MG63 (cell line): ENCODE data around the gene PRRT1B. TPM values are rescaled to one million over a fixed set of nuclear protein-coding genes. Genes with fewer than 3 reads are reported as not detected.
A peak's percentile ranks its signal among the peaks of the same experiment; 100 is the strongest.

ENCODE experiments used
- DNase-seq: peaks from one replicate; pipeline ENCODE4 v3.0.0-alpha.2; 2020
- H3K27me3 ChIP-seq: fragments of 250-450 bp; sonication (Bioruptor Pico); 2 replicates; pipeline ENCODE4 v1.5.1; 2020; ENCODE audit warnings: mild to moderate bottlenecking, moderate library complexity
- H3K36me3 ChIP-seq: fragments of 250-450 bp; sonication (Bioruptor Pico); 2 replicates; pipeline ENCODE4 v1.5.1; 2020; ENCODE audit warnings: mild to moderate bottlenecking, moderate library complexity
- H3K4me3 ChIP-seq: fragments of 250-450 bp; sonication (Bioruptor Pico); 2 replicates; pipeline ENCODE4 v1.5.1; 2020; ENCODE audit warnings: mild to moderate bottlenecking, moderate library complexity
- H3K9me3 ChIP-seq: fragments of 250-450 bp; sonication (Bioruptor Pico); 2 replicates; pipeline ENCODE4 v1.5.1; 2020; ENCODE audit warnings: mild to moderate bottlenecking, moderate library complexity
- total RNA-seq: library from RNA; depleted of rRNA; stranded (reverse); fragments of >200 nt; shearing (Covaris generic); gene quantifications from 2 replicates; pipeline ENCODE4 v1.2.3, GENCODE V29; 2014; ENCODE audit warnings: low replicate concordance

PRRT1B gene
- total RNA-seq, 1 experiment from 2014 or later = not detected

GRCh38 chr9:131517761-131518190 lies 27.5 kb upstream of the PRRT1B start:
- Histone ChIP-seq H3K36me3 (peaks cover 49% of the 10 kb centered on the region), H3K9me3 (no peaks in the 10 kb centered on the region), H3K27me3 (no peaks in the 10 kb centered on the region), H3K4me3 (no peak overlapping the region)
- no peak for DNase-seq

- peaks cover 51% of the 10 kb centered on the region for H3K36me3 ChIP-seq
These were observed 26.8 kb upstream of the PRRT1B start for GRCh38 chr9:131518553-131518952.

GRCh38 chr9:131520503-131520902 lies 24.8 kb upstream of the PRRT1B start:
- no peak overlapping the region for H3K4me3 ChIP-seq
- DNase-seq = no peak
- H3K9me3 ChIP-seq = no peaks in the 10 kb centered on the region
- no peaks in the 10 kb centered on the region for H3K27me3 ChIP-seq
- H3K36me3 ChIP-seq = peaks cover 53% of the 10 kb centered on the region

More at GRCh38 chr9:131518553-131518952, 26.8 kb upstream of the PRRT1B start:
- Histone ChIP-seq H3K9me3 (no peaks in the 10 kb centered on the region), H3K27me3 (no peaks in the 10 kb centered on the region), H3K4me3 (no peak overlapping the region)
- DNase-seq = no peak

- DNase-seq = no peak
These were observed 24.1 kb upstream of the PRRT1B start for GRCh38 chr9:131521203-131521602.

GRCh38 chr9:131521822-131522221 lies 23.5 kb upstream of the PRRT1B start:
- H3K36me3 ChIP-seq = peaks cover 47% of the 10 kb centered on the region
- H3K27me3 ChIP-seq = no peaks in the 10 kb centered on the region
- no peak overlapping the region for H3K4me3 ChIP-seq
- DNase-seq = no peak
- H3K9me3 ChIP-seq = no peaks in the 10 kb centered on the region

More at GRCh38 chr9:131521203-131521602, 24.1 kb upstream of the PRRT1B start:
- Histone ChIP-seq H3K9me3 (no peaks in the 10 kb centered on the region), H3K36me3 (peaks cover 53% of the 10 kb centered on the region), H3K27me3 (no peaks in the 10 kb centered on the region), H3K4me3 (no peak overlapping the region)

GRCh38 chr9:131522257-131523085 lies 22.9 kb upstream of the PRRT1B start:
- H3K36me3 ChIP-seq = peaks cover 47% of the 10 kb centered on the region
- no peak overlapping the region for H3K4me3 ChIP-seq
- no peak for DNase-seq
- no peaks in the 10 kb centered on the region for H3K27me3 ChIP-seq
- H3K9me3 ChIP-seq = no peaks in the 10 kb centered on the region

GRCh38 chr9:131523086-131523388 lies 22.3 kb upstream of the PRRT1B start:
- Histone ChIP-seq H3K9me3 (no peaks in the 10 kb centered on the region), H3K36me3 (peaks cover 47% of the 10 kb centered on the region), H3K4me3 (no peak overlapping the region), H3K27me3 (no peaks in the 10 kb centered on the region)
- no peak for DNase-seq

- no peaks in the 10 kb centered on the region for H3K27me3 ChIP-seq
- no peak overlapping the region for H3K4me3 ChIP-seq
- DNase-seq = no peak
- peaks cover 48% of the 10 kb centered on the region for H3K36me3 ChIP-seq
- no peaks in the 10 kb centered on the region for H3K9me3 ChIP-seq
These were observed 21.6 kb upstream of the PRRT1B start for GRCh38 chr9:131523451-131524435.

GRCh38 chr9:131524665-131525315 lies 20.5 kb upstream of the PRRT1B start:
- DNase-seq = no peak

GRCh38 chr9:131525643-131526565 lies 19.4 kb upstream of the PRRT1B start:
- no peak overlapping the region for H3K4me3 ChIP-seq
- no peak for DNase-seq
- H3K36me3 ChIP-seq = peaks cover 44% of the 10 kb centered on the region
- H3K27me3 ChIP-seq = no peaks in the 10 kb centered on the region
- H3K9me3 ChIP-seq = no peaks in the 10 kb centered on the region

More at GRCh38 chr9:131524665-131525315, 20.5 kb upstream of the PRRT1B start:
- Histone ChIP-seq H3K4me3 (no peak overlapping the region), H3K36me3 (peaks cover 47% of the 10 kb centered on the region), H3K27me3 (no peaks in the 10 kb centered on the region), H3K9me3 (no peaks in the 10 kb centered on the region)

GRCh38 chr9:131528186-131528585 lies 17.1 kb upstream of the PRRT1B start:
- DNase-seq = no peak
- Histone ChIP-seq H3K36me3 (peaks cover 32% of the 10 kb centered on the region), H3K27me3 (no peaks in the 10 kb centered on the region), H3K9me3 (no peaks in the 10 kb centered on the region), H3K4me3 (no peak overlapping the region)

GRCh38 chr9:131528886-131529505 lies 16.3 kb upstream of the PRRT1B start:
- H3K9me3 ChIP-seq = no peaks in the 10 kb centered on the region
- H3K27me3 ChIP-seq = no peaks in the 10 kb centered on the region

GRCh38 chr9:131529597-131530545 lies 15.5 kb upstream of the PRRT1B start:
- no peaks in the 10 kb centered on the region for H3K9me3 ChIP-seq
- peaks cover 19% of the 10 kb centered on the region for H3K36me3 ChIP-seq
- DNase-seq = no peak
- H3K4me3 ChIP-seq = peak overlapping the region; percentile 77
- no peaks in the 10 kb centered on the region for H3K27me3 ChIP-seq

More at GRCh38 chr9:131528886-131529505, 16.3 kb upstream of the PRRT1B start:
- DNase-seq = no peak
- H3K36me3 ChIP-seq = peaks cover 28% of the 10 kb centered on the region
- no peak overlapping the region for H3K4me3 ChIP-seq

- Histone ChIP-seq H3K4me3 (peak overlapping the region; percentile 77), H3K36me3 (peaks cover 19% of the 10 kb centered on the region), H3K9me3 (no peaks in the 10 kb centered on the region), H3K27me3 (no peaks in the 10 kb centered on the region)
- DNase-seq = peak; percentile 52
These were observed 14.8 kb upstream of the PRRT1B start for GRCh38 chr9:131530546-131530919.
